ENCODE data around the gene ANTXR1. TPM values are rescaled to one million over a fixed set of nuclear protein-coding genes. Genes with fewer than 3 reads are reported as not detected.

Gene ANTXR1
- total RNA-seq, 1 experiment from 2014 or later = 37.3 TPM

DNA sequence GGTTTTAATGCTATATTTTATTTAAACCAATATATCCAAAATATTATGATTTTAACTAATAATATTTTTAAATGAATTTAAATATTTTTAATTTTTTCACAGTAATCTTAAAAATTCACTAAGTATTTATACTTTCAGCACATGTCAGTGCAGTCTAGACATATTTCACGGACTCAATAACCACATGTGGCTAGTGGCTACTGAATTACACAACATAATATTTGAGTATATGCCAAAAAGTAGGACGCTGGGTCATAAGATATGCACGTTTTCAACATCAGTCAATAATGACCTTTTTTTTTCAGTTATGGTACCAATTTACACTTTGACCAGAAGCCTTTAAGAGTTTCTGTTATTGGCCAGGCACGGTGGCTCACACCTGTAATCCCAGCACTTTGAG lies 256.4 kb downstream of the ANTXR1 start:
- Histone ChIP-seq H4K91ac (ENCODE audit: insufficient read length, low read depth, low read length) (no peak overlapping the region), H2BK5ac (ENCODE audit: insufficient read length, low read length) (no peak overlapping the region), H3T11ph (ENCODE audit: low read length) (no peak overlapping the region), H3K79me1 (ENCODE audit: insufficient read depth, low read depth, low read length, poor library complexity, severe bottlenecking) (no peaks in the 10 kb centered on the region), H2AK5ac (ENCODE audit: insufficient read length, low read length) (no peak overlapping the region), H2AFZ (ENCODE audit: low read length) (no peak overlapping the region), H3K56ac (ENCODE audit: insufficient read length, low read depth, low read length) (no peak overlapping the region), H3K23ac (ENCODE audit: insufficient read length, low read depth, low read length) (no peak overlapping the region), H3K79me2 (ENCODE audit: insufficient read depth, low read length) (no peaks in the 10 kb centered on the region), H2BK15ac (ENCODE audit: low read depth, low read length) (no peak overlapping the region), H3K27me3 (ENCODE audit: insufficient read depth, low read length) (no peaks in the 10 kb centered on the region), H3K27ac (ENCODE audit: insufficient read length, low read depth, low read length) (no peak overlapping the region), H4K20me1 (ENCODE audit: control insufficient read depth, insufficient read depth, insufficient read length) (no peaks in the 10 kb centered on the region), H3K18ac (ENCODE audit: insufficient read length, low read depth, low read length) (no peak overlapping the region), H2BK20ac (ENCODE audit: low read depth, low read length, poor library complexity, severe bottlenecking) (no peak overlapping the region), H4K5ac (ENCODE audit: insufficient read length, low read depth, low read length) (no peak overlapping the region), H3K4me1 (ENCODE audit: insufficient read depth, low read length) (no peaks in the 10 kb centered on the region), H3K4me2 (ENCODE audit: insufficient read depth, insufficient read length, low read length) (no peak overlapping the region), H3K23me2 (ENCODE audit: insufficient read length, low read depth, low read length, poor library complexity, severe bottlenecking) (no peaks in the 10 kb centered on the region), H3K4ac (ENCODE audit: low read depth, low read length) (no peak overlapping the region), H3K9ac (ENCODE audit: extremely low read depth, insufficient read length, low read length) (no peak overlapping the region), H3K9me3 (ENCODE audit: control insufficient read depth, low read depth, low read length) (no peaks in the 10 kb centered on the region), H3K14ac (ENCODE audit: insufficient read depth, low read length) (no peak overlapping the region), H2BK12ac (ENCODE audit: insufficient read length, low read depth, low read length) (no peak overlapping the region), H2BK120ac (ENCODE audit: low read depth, low read length, poor library complexity, severe bottlenecking) (no peak overlapping the region), H4K8ac (replicated peaks; ENCODE audit: insufficient read length, low read depth, low read length) (no peak overlapping the region)
- Mint-ChIP-seq H3K27ac (no peak overlapping the region), H3K27me3 (ENCODE audit: low read depth) (peaks cover 3% of the 10 kb centered on the region), H3K9me3 (peaks cover 4 to 8% of the 10 kb centered on the region in 2 experiments; a peak in 4 of 5 replicates), H3K4me1 (no peaks in the 10 kb centered on the region), H3K4me3 (no peak overlapping the region), H3K36me3 (ENCODE audit: insufficient read depth in 1 of 3, low read depth in 3 of 3) (no peaks in the 10 kb centered on the region)
- no peak for TF ChIP-seq CTCF (conservative IDR thresholded peaks at IDR 0.05)
- DNase-seq = no peak
- no CpG with 5 or more reads among the region's 4 CpGs for WGBS (ENCODE audit: extremely low coverage, insufficient read length, low lambda C conversion rate)
